ENCODE measurements around the gene ARPC5.

ARPC5 gene

GRCh38 chr1:183584147-183584546, 51.4 kb downstream of the ARPC5 start:
- DNase-seq: no peak

GRCh38 chr1:183583466-183583865, 52.1 kb downstream of the ARPC5 start:
- DNase-seq: no peak

GRCh38 chr1:183582021-183582713, 53.4 kb downstream of the ARPC5 start:
- no peak for DNase-seq

GRCh38 chr1:183580281-183580682, 55.3 kb downstream of the ARPC5 start:
- DNase-seq: no peak

DNA sequence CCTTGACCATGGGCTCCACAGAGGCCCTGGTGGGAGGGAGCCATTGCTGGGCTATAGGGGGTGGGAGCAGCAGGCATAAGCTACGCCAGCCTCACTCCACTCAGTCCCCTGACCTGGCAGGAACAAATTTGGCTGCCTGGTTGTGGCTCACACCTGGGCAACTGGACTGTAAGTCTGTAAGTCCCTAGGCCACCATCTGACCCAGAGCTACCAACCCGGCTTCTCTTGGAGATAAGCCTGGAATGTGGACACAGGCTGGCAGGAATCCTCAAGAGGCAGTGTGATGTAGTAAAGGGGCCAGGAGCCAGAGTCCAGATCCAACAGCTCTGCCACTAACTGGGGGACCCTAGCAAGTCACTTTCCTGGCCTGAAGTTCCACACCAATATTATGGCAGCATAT, 56.7 kb downstream of the ARPC5 start:
- DNase-seq: no peak

DNA sequence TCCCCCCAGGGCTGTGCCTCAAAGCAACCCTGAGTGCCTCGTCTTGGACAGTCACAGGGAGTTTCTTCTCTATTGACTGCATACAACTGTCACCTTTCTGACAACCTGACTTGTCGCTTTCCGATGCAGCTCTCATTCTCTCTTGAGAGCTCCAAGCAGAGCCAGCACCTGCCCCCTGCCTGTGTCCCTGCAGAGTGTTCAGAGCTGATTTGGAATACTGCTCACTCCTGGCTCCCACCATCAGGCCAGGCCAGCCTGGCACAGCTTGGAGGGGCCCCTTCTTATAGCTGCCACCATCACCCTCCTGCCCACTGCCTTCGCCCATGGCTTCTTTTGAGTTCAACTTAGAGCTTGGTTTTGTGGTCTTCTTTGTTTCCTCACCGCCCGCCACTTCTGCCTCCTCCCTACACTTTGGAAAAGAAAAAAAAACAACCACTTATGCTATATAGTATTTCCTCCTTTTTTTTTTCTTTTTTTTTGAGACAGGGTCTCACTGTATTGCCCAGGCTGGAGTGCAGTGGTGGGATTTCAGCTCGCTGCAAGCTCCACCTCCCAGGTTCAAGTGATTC, 57.6 kb downstream of the ARPC5 start:
- DNase-seq: no peak

DNA sequence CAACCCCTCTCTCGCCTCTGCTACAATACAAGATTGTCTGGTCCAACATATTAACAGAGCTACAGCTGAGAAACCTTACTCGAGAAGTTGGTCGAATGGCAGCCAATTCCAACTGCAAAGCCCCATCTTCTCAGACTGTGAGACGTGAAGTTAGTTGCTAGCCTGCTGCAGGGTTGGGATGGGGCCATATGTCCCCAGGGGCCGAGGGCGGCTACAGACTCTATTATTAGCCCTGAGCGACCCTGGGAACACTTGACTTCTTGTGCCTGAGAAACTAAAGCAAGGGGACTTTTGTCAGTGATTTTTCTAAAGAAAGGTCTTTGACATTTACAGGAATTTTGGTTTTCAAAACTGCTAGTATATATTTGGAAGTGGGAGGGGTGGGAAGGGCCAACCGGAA, 59.0 kb downstream of the ARPC5 start:
- DNase-seq: no peak

DNA sequence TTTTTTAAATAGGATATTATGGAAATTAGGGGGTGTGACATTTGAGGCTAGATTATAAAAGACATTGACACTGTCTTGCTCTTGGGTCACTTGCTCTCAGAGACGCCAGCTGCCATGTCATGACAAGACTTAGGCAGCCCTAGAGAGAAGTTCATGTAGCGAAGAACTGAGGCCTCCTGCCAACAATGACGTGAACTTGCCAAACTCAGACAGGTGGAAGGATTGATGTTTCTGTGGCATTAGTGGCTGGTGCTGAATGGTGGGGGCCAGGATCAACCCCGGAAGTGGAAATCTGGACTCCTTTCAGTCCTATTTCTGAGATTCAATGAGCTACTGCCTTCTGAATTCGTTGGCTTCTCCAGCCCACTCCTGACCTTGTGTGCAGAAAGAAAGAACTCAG, 60.0 kb downstream of the ARPC5 start:
- DNase-seq: no peak

DNA sequence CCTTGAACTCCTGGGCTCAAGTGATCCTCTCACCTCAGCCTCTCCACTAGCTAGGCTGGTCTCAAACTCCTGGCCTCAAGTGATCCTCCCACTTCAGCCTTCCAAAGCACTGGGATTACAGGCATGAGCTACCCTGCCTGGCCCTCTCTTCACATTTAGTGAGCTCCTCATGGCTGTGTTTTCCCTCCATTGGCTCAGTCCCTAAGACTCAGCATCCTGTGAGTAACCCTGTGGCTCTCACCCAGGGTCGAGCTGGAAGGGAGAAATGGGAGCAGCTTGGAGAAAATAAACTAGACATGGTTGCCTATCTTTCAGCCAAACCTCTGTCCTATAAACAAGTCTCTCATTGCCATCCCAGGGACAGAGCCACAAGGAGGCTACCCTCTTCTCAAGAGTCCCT, 62.9 kb downstream of the ARPC5 start:
- no peak for DNase-seq

- DNase-seq: peak; percentile 16
Measured at GRCh38 chr1:183571678-183572268, 63.8 kb downstream of the ARPC5 start.

All from fibroblast of skin of right biceps (primary cell).